ENCODE results near the gene TCAF1.

DNA sequence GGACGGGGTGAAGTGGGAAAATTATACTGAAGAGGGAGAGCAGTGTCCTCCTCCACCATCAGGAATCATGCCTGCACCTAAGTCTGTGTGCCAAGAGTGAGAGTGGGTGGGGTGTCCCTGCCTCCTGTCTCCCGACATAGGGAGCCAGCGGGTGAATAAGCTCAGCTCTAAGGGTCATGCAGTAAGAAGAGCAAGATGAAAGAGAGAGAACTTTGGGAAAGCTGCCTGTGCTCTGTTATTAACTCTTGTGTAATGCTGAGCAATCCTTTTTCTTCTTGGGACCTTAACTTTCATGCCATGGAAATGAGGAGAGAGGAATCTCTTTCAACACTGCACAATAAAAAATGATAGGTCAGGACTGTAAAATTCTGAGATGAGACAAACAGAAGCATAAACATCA lies 7.9 kb upstream of the TCAF1 start:
- TF ChIP-seq, protein P1, sequence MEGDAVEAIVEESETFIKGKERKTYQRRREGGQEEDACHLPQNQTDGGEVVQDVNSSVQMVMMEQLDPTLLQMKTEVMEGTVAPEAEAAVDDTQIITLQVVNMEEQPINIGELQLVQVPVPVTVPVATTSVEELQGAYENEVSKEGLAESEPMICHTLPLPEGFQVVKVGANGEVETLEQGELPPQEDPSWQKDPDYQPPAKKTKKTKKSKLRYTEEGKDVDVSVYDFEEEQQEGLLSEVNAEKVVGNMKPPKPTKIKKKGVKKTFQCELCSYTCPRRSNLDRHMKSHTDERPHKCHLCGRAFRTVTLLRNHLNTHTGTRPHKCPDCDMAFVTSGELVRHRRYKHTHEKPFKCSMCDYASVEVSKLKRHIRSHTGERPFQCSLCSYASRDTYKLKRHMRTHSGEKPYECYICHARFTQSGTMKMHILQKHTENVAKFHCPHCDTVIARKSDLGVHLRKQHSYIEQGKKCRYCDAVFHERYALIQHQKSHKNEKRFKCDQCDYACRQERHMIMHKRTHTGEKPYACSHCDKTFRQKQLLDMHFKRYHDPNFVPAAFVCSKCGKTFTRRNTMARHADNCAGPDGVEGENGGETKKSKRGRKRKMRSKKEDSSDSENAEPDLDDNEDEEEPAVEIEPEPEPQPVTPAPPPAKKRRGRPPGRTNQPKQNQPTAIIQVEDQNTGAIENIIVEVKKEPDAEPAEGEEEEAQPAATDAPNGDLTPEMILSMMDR (IDR thresholded peaks at IDR 0.05): no peak
- no peak for TF ChIP-seq EP300 (IDR thresholded peaks at IDR 0.05)

All from ovary (tissue), 3 donors.